OCI-M2 (cell line): ENCODE measurements around the gene SMARCD1.

ENCODE experiments used
- DNase-seq: peaks from one replicate; lab custom pipeline; 2025; ENCODE audit not compliant: unreplicated experiment; lab: John Stamatoyannopoulos, UW

SMARCD1 gene

GRCh38 chr12:50084775-50085614, at the start of gene SMARCD1:
Gene SMARCD1, plus strand, starts transcription at chr12:50085342. Its CDS starts 28 bp downstream, at chr12:50085370.
- DNase-seq, result peak; percentile 50

GRCh38 chr12:50038336-50038735, 46.8 kb upstream of the SMARCD1 start:
- no peak for DNase-seq

GRCh38 chr12:50039151-50039835, 45.8 kb upstream of the SMARCD1 start:
- DNase-seq, result peak; percentile 38

- DNase-seq, result no peak
These were observed 44.5 kb upstream of the SMARCD1 start for GRCh38 chr12:50040657-50041056.

- DNase-seq, result no peak
These were observed 43.9 kb upstream of the SMARCD1 start for GRCh38 chr12:50041062-50041860.

GRCh38 chr12:50041962-50042361, 43.2 kb upstream of the SMARCD1 start:
- DNase-seq, result no peak

GRCh38 chr12:50042693-50043092, 42.4 kb upstream of the SMARCD1 start:
- no peak for DNase-seq

GRCh38 chr12:50043308-50043707, 41.8 kb upstream of the SMARCD1 start:
- DNase-seq, result no peak

- no peak for DNase-seq
These were observed 41.3 kb upstream of the SMARCD1 start for GRCh38 chr12:50043854-50044253.

GRCh38 chr12:50047693-50048250, 37.4 kb upstream of the SMARCD1 start:
- peak; percentile 15 for DNase-seq

- no peak for DNase-seq
These were observed 35.7 kb upstream of the SMARCD1 start for GRCh38 chr12:50049254-50050118.

GRCh38 chr12:50050119-50050385, 35.1 kb upstream of the SMARCD1 start:
- no peak for DNase-seq

- DNase-seq, result peak; percentile 30
These were observed 34.6 kb upstream of the SMARCD1 start for GRCh38 chr12:50050410-50051098.

- no peak for DNase-seq
These were observed 33.9 kb upstream of the SMARCD1 start for GRCh38 chr12:50051101-50051806.

- DNase-seq, result no peak
These were observed 32.6 kb upstream of the SMARCD1 start for GRCh38 chr12:50052544-50052943.

- DNase-seq, result no peak
These were observed 32.2 kb upstream of the SMARCD1 start for GRCh38 chr12:50052964-50053363.

- no peak for DNase-seq
These were observed 31.6 kb upstream of the SMARCD1 start for GRCh38 chr12:50053583-50053982.

GRCh38 chr12:50055831-50056638, 29.1 kb upstream of the SMARCD1 start:
- DNase-seq, result peak; percentile 51

- no peak for DNase-seq
These were observed 28.5 kb upstream of the SMARCD1 start for GRCh38 chr12:50056639-50056976.
